ENCODE data around the gene RAPGEF5. TPM values are rescaled to one million over a fixed set of nuclear protein-coding genes. Genes with fewer than 3 reads are reported as not detected.

The RAPGEF5 gene
- total RNA-seq, 1 donor from 2014 or later, result 1.1 TPM

DNA sequence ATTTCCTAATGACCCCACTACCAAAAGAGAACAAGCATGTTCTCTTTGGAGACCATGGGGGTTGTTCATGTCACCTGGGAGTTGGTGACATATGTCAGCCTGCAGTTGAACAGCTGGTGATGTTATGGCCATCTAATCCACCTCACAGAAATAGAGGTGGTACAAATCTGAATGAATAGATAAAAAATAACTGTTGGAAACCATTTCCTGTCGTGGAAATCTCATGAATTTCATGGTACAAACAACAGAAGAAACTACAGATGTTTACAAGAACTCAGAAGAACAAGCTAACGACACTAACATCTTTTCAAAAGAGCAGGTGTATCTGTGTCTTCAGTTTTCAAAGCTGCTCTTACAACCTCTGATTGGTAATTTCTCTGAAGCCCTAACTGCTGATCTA, 81.3 kb downstream of the RAPGEF5 start:
- TF ChIP-seq, protein P1, sequence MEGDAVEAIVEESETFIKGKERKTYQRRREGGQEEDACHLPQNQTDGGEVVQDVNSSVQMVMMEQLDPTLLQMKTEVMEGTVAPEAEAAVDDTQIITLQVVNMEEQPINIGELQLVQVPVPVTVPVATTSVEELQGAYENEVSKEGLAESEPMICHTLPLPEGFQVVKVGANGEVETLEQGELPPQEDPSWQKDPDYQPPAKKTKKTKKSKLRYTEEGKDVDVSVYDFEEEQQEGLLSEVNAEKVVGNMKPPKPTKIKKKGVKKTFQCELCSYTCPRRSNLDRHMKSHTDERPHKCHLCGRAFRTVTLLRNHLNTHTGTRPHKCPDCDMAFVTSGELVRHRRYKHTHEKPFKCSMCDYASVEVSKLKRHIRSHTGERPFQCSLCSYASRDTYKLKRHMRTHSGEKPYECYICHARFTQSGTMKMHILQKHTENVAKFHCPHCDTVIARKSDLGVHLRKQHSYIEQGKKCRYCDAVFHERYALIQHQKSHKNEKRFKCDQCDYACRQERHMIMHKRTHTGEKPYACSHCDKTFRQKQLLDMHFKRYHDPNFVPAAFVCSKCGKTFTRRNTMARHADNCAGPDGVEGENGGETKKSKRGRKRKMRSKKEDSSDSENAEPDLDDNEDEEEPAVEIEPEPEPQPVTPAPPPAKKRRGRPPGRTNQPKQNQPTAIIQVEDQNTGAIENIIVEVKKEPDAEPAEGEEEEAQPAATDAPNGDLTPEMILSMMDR (IDR thresholded peaks at IDR 0.05; ENCODE audit: insufficient read depth, low read length, poor library complexity, severe bottlenecking), result no peak

GRCh38 chr7:22271311-22271710, 85.6 kb downstream of the RAPGEF5 start:
- H3K27me3 ChIP-seq (ENCODE audit: control insufficient read depth, insufficient read depth, low read length), result no peaks in the 10 kb centered on the region
- no peaks in the 10 kb centered on the region for H3K36me3 ChIP-seq (ENCODE audit: control insufficient read depth, insufficient read depth, low read length)
- TF ChIP-seq, protein P1 (IDR thresholded peaks at IDR 0.05; ENCODE audit: insufficient read depth, low read length, poor library complexity, severe bottlenecking), result no peak
- no peak for DNase-seq (ENCODE audit: low read depth)
- no peak overlapping the region for H3K4me3 ChIP-seq (ENCODE audit: low read depth, low read length)

More for the DNA sequence above, 81.3 kb downstream of the RAPGEF5 start:
- no peaks in the 10 kb centered on the region for H3K36me3 ChIP-seq (ENCODE audit: control insufficient read depth, insufficient read depth, low read length)
- H3K4me3 ChIP-seq (ENCODE audit: low read depth, low read length), result no peak overlapping the region
- no peak for DNase-seq (ENCODE audit: low read depth)
- no peaks in the 10 kb centered on the region for H3K27me3 ChIP-seq (ENCODE audit: control insufficient read depth, insufficient read depth, low read length)

GRCh38 chr7:22270371-22270770, 86.6 kb downstream of the RAPGEF5 start:
- Histone ChIP-seq H3K27me3 (ENCODE audit: control insufficient read depth, insufficient read depth, low read length) (no peaks in the 10 kb centered on the region), H3K4me3 (ENCODE audit: low read depth, low read length) (no peak overlapping the region), H3K36me3 (ENCODE audit: control insufficient read depth, insufficient read depth, low read length) (no peaks in the 10 kb centered on the region)
- no peak for DNase-seq (ENCODE audit: low read depth)
- TF ChIP-seq, protein P1 (IDR thresholded peaks at IDR 0.05; ENCODE audit: insufficient read depth, low read length, poor library complexity, severe bottlenecking), result no peak

DNA sequence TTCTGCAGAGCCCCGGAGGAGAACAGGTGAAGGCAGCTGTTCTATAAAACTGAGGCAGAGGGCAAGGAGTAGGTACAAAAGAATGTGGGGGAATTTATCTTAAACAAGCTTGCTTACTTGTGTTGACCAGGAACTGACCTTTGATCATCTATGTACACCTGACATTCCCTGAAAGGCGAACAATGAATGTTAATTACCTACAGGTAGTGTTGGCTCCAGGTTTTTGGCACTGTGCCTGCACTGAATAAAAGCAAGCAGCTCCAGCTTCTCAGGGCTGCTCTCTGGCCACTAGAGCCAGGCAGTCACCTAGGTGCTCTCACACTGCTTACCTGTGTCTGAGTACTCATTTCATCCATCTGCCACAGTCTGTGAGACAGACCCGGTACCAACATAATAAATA, 87.0 kb downstream of the RAPGEF5 start:
- no peaks in the 10 kb centered on the region for H3K36me3 ChIP-seq (ENCODE audit: control insufficient read depth, insufficient read depth, low read length)
- no peak for DNase-seq (ENCODE audit: low read depth)
- TF ChIP-seq, protein P1 (IDR thresholded peaks at IDR 0.05; ENCODE audit: insufficient read depth, low read length, poor library complexity, severe bottlenecking), result no peak
- H3K4me3 ChIP-seq (ENCODE audit: low read depth, low read length), result no peak overlapping the region
- no peaks in the 10 kb centered on the region for H3K27me3 ChIP-seq (ENCODE audit: control insufficient read depth, insufficient read depth, low read length)

DNA sequence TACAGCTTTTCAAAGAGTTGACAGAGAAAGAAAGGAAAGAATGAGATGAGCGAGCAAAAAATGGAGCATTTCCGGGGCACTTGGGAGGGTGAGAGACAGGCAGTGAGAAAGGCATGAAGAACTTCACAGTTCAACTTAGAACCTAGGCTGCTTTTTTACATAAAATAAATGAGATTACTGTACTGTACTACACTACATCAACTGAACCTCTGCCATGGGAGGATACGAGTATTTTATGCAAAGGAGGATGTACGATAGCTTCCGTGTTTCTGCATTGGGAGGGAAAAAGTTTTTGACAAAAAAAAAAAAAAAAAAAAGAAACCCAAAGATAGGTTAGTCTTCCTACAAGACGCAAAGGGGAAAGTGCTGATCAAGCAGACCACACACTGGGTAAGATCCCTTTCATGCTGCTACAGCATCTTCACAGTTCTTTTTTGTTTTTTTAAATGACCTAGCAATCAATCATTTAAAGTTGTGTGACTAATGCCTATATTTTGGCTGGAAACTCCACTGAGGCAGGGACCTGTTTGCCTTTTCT, 88.0 kb downstream of the RAPGEF5 start:
- TF ChIP-seq, protein P1 (IDR thresholded peaks at IDR 0.05; ENCODE audit: insufficient read depth, low read length, poor library complexity, severe bottlenecking), result no peak
- DNase-seq (ENCODE audit: low read depth), result no peak
- no peak overlapping the region for H3K4me3 ChIP-seq (ENCODE audit: low read depth, low read length)
- H3K36me3 ChIP-seq (ENCODE audit: control insufficient read depth, insufficient read depth, low read length), result no peaks in the 10 kb centered on the region
- no peaks in the 10 kb centered on the region for H3K27me3 ChIP-seq (ENCODE audit: control insufficient read depth, insufficient read depth, low read length)

DNA sequence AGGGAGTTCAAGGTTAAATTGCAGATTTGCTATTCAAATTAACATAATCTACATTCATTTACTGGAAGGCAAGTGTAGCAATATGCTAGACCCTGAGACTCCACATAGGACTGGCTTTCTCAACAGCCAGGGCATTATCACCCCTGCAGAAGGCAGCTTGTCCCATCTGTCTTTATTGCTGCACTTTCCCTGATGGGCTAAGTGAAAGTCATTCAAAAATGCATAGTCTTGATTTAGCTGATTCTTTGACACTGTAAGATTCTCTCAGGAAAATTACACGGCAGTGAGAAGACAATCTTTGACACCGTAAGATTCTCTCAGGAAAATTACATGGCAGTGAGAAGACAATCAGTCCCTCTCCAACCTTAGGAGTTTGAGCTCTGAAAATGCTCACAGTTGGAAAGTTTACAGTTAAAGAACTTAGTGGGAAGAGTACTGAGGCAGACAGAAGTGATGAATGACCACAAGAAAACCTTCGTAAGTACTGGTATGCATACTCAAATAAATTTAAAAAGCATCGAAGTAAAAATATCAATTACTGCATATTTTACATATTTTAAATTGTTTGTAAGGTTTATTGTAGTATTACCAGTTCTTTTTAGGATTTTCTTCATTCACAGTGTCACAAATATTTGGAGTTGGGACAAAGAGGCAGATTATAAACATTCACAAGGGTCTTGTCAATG, 88.9 kb downstream of the RAPGEF5 start:
- Histone ChIP-seq H3K36me3 (ENCODE audit: control insufficient read depth, insufficient read depth, low read length) (no peaks in the 10 kb centered on the region), H3K4me3 (ENCODE audit: low read depth, low read length) (no peak overlapping the region), H3K27me3 (ENCODE audit: control insufficient read depth, insufficient read depth, low read length) (no peaks in the 10 kb centered on the region)
- DNase-seq (ENCODE audit: low read depth), result no peak
- TF ChIP-seq, protein P1 (IDR thresholded peaks at IDR 0.05; ENCODE audit: insufficient read depth, low read length, poor library complexity, severe bottlenecking), result no peak
